HL-60 (cell line): ENCODE data around the gene WFS1.

Experiments used
- DNase-seq, 2 experiments: peaks; one replicate each; pipeline ENCODE4 v3.0.0-alpha.2; 2010 to 2020; ENCODE audit warnings: low read depth in 1 of 2, low spot score in 1 of 2
- H3K27ac ChIP-seq: fragments of 250-450 bp; sonication (Bioruptor Pico); replicated peaks from 2 replicates; pipeline ENCODE4 v1.5.1; 2020; ENCODE audit warnings: mild to moderate bottlenecking, moderate library complexity
- H3K27me3 ChIP-seq: fragments of 250-450 bp; sonication (Bioruptor Pico); 2 replicates; pipeline ENCODE4 v1.5.1; 2021; ENCODE audit warnings: mild to moderate bottlenecking, moderate library complexity; ENCODE audit not compliant: insufficient read depth, poor library complexity, severe bottlenecking
- H3K4me3 ChIP-seq: replicated peaks from 2 replicates; pipeline ENCODE4 v1.5.1; 2011; ENCODE audit warnings: mild to moderate bottlenecking, control low read depth, low read length; ENCODE audit not compliant: insufficient read depth
- GABPA ChIP-seq: IDR thresholded peaks from 2 replicates; pipeline ENCODE4 v1.6.1; 2012; ENCODE audit warnings: low read depth
- POLR2AphosphoS5 ChIP-seq: IDR thresholded peaks from 2 replicates; pipeline ENCODE4 v1.6.1; 2012; ENCODE audit warnings: low read depth
- SPI1 ChIP-seq: IDR thresholded peaks from 2 replicates; pipeline ENCODE4 v1.6.1; 2012; ENCODE audit warnings: low read depth, mild to moderate bottlenecking, borderline replicate concordance
- TF ChIP-seq, protein P1 (sequence below): IDR thresholded peaks from one replicate; pipeline ENCODE4 v1.5.1; 2011; ENCODE audit warnings: low read length, control low read depth, inconsistent platforms; ENCODE audit not compliant: insufficient read depth
- TF ChIP-seq, protein P2 (sequence below): IDR thresholded peaks from 2 replicates; pipeline ENCODE4 v1.6.1; 2012; ENCODE audit warnings: low read depth; ENCODE audit not compliant: insufficient replicate concordance

The WFS1 gene

DNA sequence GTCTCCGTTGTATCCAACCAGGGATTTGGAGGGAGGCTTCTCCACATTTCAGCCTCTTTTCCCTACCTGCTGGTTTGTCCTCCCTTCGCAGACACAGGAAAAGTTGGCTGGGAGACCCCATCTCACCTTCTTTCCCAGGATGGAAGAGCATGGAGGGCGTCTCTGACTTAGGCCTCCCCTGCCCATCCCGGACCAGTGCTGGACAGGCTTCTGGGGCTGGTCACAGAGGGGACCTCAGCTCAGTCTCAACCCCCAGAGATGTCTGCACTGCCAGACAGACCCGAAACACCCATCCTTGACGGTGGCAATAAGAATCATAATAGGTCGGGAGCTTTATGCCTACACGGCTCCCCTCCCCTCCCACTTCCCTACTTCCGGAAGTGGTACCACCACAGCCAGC, 1.6 kb downstream of the WFS1 start:
- no peak for DNase-seq
- peaks cover 31% of the 10 kb centered on the region for H3K27me3 ChIP-seq
- TF ChIP-seq GABPA (no peak), SPI1 (no peak), POLR2AphosphoS5 (no peak)
- TF ChIP-seq, protein P1, sequence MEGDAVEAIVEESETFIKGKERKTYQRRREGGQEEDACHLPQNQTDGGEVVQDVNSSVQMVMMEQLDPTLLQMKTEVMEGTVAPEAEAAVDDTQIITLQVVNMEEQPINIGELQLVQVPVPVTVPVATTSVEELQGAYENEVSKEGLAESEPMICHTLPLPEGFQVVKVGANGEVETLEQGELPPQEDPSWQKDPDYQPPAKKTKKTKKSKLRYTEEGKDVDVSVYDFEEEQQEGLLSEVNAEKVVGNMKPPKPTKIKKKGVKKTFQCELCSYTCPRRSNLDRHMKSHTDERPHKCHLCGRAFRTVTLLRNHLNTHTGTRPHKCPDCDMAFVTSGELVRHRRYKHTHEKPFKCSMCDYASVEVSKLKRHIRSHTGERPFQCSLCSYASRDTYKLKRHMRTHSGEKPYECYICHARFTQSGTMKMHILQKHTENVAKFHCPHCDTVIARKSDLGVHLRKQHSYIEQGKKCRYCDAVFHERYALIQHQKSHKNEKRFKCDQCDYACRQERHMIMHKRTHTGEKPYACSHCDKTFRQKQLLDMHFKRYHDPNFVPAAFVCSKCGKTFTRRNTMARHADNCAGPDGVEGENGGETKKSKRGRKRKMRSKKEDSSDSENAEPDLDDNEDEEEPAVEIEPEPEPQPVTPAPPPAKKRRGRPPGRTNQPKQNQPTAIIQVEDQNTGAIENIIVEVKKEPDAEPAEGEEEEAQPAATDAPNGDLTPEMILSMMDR = no peak
- TF ChIP-seq, protein P2, sequence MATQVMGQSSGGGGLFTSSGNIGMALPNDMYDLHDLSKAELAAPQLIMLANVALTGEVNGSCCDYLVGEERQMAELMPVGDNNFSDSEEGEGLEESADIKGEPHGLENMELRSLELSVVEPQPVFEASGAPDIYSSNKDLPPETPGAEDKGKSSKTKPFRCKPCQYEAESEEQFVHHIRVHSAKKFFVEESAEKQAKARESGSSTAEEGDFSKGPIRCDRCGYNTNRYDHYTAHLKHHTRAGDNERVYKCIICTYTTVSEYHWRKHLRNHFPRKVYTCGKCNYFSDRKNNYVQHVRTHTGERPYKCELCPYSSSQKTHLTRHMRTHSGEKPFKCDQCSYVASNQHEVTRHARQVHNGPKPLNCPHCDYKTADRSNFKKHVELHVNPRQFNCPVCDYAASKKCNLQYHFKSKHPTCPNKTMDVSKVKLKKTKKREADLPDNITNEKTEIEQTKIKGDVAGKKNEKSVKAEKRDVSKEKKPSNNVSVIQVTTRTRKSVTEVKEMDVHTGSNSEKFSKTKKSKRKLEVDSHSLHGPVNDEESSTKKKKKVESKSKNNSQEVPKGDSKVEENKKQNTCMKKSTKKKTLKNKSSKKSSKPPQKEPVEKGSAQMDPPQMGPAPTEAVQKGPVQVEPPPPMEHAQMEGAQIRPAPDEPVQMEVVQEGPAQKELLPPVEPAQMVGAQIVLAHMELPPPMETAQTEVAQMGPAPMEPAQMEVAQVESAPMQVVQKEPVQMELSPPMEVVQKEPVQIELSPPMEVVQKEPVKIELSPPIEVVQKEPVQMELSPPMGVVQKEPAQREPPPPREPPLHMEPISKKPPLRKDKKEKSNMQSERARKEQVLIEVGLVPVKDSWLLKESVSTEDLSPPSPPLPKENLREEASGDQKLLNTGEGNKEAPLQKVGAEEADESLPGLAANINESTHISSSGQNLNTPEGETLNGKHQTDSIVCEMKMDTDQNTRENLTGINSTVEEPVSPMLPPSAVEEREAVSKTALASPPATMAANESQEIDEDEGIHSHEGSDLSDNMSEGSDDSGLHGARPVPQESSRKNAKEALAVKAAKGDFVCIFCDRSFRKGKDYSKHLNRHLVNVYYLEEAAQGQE = no peak
- H3K4me3 ChIP-seq = no peak overlapping the region
- H3K27ac ChIP-seq = no peak overlapping the region

DNA sequence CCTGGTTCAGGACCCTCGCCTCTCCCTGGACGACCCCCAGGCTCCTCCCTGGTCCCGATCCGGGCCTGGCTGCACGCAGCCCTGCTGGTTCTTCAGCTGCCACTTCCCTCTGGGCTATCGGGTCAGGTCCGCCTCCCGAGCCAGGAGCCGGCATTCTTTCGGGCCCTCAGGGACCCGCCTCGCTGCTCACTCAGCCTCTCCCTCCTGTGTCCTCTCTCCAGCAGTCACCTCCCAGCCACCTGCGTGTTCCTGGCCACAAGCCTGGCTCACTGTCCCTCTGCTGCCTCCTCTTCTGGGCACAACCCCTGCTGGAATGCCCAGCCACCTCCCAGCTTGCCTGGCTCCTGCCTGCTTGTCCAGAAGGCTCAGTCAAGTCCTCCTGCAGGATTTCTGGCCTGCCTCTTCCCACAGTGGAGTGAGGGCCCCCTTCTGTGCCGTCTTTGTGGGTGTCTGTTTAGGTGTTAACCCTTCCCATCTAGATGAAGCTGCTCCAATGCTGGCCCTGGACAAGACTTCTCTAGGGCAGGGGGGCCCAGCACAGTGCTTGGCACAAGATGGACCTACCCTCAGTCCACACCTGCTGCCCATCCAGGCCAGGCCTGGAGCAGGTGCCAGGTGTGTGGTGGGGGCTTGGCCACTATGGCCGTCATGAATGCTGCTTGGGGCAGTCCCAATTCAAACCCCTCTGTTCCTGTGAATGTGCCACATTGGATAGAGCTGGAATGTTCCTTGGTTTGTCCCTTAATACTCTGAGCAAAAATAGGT, 2.2 kb downstream of the WFS1 start:
- H3K27me3 ChIP-seq = peaks cover 28% of the 10 kb centered on the region
- DNase-seq = no peak
- no peak for TF ChIP-seq POLR2AphosphoS5
- TF ChIP-seq, protein P1 = no peak
- TF ChIP-seq, protein P2 = no peak
- no peak for TF ChIP-seq SPI1
- no peak for TF ChIP-seq GABPA
- H3K4me3 ChIP-seq = no peak overlapping the region
- H3K27ac ChIP-seq = no peak overlapping the region

DNA sequence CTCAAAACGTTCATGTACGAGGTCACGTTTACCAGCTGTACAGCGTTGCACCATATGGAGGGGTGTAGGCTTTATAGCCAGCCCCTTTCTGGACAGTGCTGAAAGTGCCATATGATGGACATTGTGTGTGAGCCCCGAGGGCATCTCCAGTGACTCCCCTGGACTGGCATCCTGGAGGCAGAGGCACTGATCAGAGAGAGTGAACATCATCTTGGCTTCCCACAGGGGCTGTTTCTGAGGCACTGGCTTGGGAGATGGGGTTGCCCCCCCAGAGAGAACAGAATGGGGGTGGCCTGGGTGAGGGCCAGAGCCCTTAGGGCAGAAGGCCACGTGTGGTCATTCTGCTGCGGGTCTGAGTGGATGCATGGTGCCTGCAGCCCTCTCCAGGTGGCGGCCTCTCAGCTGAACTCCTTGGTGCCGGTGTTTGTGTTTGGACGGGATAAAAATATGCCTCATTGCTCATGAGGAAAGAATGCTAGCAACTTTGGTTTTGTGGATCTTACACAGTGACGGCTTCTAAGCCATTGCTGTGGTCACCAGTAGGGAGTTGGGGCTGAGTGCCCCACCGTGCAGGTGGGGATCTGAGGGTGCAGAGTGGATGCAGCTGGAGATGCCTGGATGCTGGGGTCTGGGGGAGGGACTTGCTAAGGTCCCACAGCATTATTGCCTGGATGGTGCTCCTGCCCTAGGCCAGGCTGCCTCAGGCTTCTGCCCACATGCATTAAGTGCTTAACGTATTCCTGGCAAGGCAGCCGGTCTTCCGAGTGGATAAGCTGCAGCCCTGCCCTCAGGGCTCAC, 3.4 kb downstream of the WFS1 start:
- Histone ChIP-seq H3K4me3 (no peak overlapping the region), H3K27ac (no peak overlapping the region), H3K27me3 (peaks cover 28% of the 10 kb centered on the region)
- no peak for DNase-seq
- TF ChIP-seq, protein P2 = no peak
